Skeletal muscle satellite cell (primary cell): ENCODE measurements around the gene TPCN2.
"Not testable (repeated sequence)": the region's sequence is repeated elsewhere in the genome, so short reads cannot be mapped to it uniquely, and the experiment has no call there.

Experiments
- H3K27me3 ChIP-seq: 2 replicates; pipeline ENCODE4 v1.7.0; 2013; ENCODE audit warnings: low read length; ENCODE audit not compliant: control insufficient read depth, insufficient read depth
- H3K36me3 ChIP-seq: 2 replicates; pipeline ENCODE4 v1.7.0; 2013; ENCODE audit warnings: mild to moderate bottlenecking, control low read depth, low read length; ENCODE audit not compliant: insufficient read depth
- H3K4me1 ChIP-seq: 2 replicates; pipeline ENCODE4 v1.7.0; 2013; ENCODE audit warnings: low read length; ENCODE audit not compliant: control insufficient read depth, insufficient read depth
- H3K4me2 ChIP-seq: 2 replicates; pipeline ENCODE4 v1.7.0; 2013; ENCODE audit warnings: mild to moderate bottlenecking, low read length
- H3K4me3 ChIP-seq: 2 replicates; pipeline ENCODE4 v1.7.0; 2013; ENCODE audit warnings: low read length
- H3K9ac ChIP-seq: 2 replicates; pipeline ENCODE4 v1.7.0; 2013; ENCODE audit warnings: mild to moderate bottlenecking, low read depth, low read length, moderate library complexity
- H3K9me3 ChIP-seq: replicated peaks from 2 replicates; pipeline ENCODE4 v1.7.0; 2013; ENCODE audit warnings: mild to moderate bottlenecking, control low read depth, low read length

The TPCN2 gene

DNA sequence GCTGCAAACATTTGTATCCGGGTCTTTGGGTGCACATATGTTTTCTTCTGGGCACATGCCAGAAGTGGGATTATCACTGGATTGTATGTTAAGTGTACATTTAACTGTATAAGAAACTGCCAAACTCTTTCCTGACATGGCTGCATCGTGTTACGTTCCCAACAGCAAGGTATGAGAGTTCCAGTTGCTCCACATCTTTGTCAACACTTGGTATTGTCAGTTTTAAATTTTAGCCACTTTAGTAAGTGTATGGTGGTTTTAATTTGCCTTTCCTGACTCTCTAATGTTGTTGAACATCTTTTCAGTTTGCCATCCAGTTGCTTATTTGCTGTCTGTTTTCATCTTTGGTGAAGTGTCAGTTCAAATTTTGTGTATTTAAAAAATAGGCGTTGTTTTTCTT lies 84.5 kb downstream of the TPCN2 start:
- Histone ChIP-seq H3K36me3 (no peaks in the 10 kb centered on the region), H3K4me3 (no peak overlapping the region), H3K27me3 (no peaks in the 10 kb centered on the region), H3K9me3 (peaks cover 10% of the 10 kb centered on the region), H3K4me2 (no peak overlapping the region), H3K4me1 (peaks cover 14% of the 10 kb centered on the region), H3K9ac (no peak overlapping the region)

DNA sequence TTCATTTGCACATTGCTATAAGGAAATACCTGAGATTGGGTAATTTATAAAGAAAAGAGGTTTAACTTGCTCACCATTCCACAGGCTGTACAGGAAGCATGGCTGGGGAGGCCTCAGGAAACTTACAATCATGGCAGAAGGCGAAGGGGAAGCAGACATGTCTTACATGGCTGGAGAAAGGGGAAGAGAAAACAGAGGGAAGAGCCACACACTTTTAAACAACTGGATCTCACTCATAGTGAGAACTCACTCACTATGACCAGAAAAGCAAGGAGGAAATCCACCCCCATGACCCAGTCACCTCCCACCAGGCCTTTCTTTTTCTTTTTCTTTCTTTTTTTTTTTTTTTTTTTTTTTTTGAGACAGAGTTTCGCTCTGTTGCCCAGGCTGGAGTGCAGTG lies 85.5 kb downstream of the TPCN2 start:
- not testable (repeated sequence) for H3K9me3 ChIP-seq, H3K4me2 ChIP-seq, H3K36me3 ChIP-seq, H3K9ac ChIP-seq, H3K4me3 ChIP-seq, H3K27me3 ChIP-seq
- H3K4me1 ChIP-seq, result peaks cover 19% of the 10 kb centered on the region

DNA sequence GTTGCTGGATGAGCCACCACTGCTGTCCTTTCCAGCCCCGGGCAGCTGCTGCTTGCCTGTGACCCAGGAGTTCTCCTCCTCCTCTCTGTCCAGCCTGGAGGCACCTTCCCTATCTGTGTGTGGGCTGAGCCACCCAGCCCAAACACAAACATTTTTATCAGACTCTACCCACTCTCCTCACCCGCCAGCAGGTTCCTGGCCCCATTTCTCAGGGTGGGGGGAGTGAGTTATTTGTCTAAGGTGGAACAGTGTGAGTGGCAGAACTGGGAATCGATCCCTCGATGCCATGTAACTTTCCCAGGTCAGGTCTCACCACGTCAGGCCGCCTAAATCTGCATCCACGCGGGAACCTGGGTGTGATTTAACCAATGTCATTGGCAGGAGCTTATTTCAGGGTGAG lies 86.2 kb downstream of the TPCN2 start:
- H3K9ac ChIP-seq, result no peak overlapping the region
- no peak overlapping the region for H3K4me2 ChIP-seq
- H3K27me3 ChIP-seq, result no peaks in the 10 kb centered on the region
- no peak overlapping the region for H3K4me3 ChIP-seq
- peaks cover 19% of the 10 kb centered on the region for H3K4me1 ChIP-seq
- H3K36me3 ChIP-seq, result no peaks in the 10 kb centered on the region
- peaks cover 5% of the 10 kb centered on the region for H3K9me3 ChIP-seq

DNA sequence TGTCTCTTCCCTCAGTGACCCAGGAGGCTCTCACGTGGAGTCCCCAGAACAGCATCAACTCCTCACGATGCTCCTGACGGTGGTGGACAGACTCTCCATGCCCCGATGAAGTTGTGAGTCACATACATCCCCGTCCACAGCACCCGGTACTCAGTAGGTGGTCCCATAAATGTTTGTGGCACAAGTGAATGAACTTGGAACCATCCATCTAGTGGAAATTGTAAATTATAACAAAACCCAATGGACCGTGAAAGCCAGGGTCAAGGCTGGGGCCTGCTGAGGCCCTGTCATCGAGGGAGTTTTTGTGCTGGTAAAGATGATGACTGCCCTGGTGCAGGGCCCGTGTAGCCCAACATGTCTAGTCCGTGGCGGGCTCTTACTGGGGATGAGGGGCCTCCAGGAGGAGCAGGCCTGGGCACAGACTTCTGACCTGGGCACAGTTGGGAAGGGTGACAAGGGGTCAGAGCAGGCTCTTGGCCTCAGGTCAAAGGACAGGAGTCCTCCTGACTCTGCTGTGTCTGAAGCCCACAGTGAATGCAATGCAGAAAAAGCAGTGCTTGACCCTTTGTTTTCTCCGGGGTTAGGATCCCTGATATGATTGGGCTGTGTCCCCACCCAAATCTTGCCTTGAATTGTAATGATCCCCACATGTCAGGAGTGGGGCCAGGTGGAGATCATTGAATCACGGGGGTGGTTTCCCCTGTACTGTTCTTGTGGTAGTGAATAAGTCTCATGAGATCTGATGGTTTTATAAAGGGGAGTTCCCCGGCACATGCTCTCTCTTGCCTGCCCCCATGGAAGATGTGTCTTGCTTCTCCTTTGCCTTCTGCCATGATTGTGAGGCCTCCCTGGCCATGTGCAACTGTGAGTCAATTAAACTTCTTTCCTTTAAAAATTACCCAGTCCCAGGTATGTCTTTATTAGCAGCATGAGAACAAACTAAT lies 87.0 kb downstream of the TPCN2 start:
- H3K36me3 ChIP-seq, result no peaks in the 10 kb centered on the region
- H3K4me1 ChIP-seq, result peaks cover 19% of the 10 kb centered on the region
- no peak overlapping the region for H3K4me3 ChIP-seq
- peaks cover 5% of the 10 kb centered on the region for H3K9me3 ChIP-seq
- H3K27me3 ChIP-seq, result no peaks in the 10 kb centered on the region
- no peak overlapping the region for H3K9ac ChIP-seq
- H3K4me2 ChIP-seq, result no peak overlapping the region

DNA sequence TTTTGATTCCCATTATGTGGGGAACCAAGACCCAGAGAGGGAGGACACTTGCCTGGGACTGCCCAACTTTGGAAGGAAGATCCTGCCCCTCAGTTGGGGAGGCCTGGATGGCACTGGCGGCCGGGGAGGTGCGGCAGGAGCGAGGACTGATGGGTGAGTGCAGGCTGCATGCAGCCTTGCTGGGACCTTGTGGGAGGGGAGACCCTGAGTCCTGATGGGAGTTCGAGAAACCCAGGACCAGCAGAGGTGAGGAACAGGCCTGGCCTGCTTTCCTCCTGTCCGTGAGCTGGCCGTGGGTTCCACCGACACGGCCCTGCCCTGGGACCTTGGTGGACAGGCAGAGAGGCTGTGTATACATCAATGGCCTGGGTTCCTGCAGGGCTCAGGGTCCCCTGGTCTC lies 87.7 kb downstream of the TPCN2 start:
- Histone ChIP-seq H3K9me3 (peaks cover 5% of the 10 kb centered on the region), H3K27me3 (no peaks in the 10 kb centered on the region), H3K36me3 (no peaks in the 10 kb centered on the region), H3K4me2 (no peak overlapping the region), H3K4me3 (no peak overlapping the region), H3K4me1 (peaks cover 13% of the 10 kb centered on the region), H3K9ac (no peak overlapping the region)

DNA sequence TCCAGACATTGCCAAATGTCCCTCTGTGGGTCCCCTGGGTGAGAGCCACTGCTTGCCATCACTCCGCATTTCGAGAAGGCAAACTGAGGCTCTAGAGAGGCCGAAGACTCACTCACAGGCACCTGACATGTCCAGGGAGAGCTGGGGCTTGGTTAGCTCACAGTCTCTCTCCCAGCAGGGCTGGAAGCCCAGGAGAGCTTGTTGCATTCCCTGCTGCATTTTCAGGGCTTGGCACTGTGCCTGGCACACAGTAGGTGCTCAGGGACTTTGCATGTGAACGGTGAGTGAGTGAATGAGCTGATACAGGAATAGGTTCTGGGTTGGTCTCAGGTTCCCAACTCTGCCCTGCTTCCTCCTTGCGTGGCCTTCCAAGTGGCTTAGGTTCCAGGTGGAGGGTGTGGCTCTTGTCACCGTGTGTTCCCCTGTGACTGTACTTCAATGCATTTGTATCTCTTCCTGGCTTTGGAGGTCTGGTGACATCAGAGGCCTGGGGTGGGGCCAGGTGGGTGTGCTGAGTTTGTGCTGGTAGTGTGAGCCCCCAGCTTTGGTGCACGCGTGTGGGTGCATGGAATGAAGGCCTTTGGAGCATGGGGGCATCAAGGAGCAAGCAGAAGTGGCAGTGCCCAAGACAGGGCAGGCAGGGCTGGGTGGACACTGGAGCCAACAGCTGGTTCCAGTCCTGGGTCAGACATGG lies 88.6 kb downstream of the TPCN2 start:
- no peak overlapping the region for H3K9ac ChIP-seq

DNA sequence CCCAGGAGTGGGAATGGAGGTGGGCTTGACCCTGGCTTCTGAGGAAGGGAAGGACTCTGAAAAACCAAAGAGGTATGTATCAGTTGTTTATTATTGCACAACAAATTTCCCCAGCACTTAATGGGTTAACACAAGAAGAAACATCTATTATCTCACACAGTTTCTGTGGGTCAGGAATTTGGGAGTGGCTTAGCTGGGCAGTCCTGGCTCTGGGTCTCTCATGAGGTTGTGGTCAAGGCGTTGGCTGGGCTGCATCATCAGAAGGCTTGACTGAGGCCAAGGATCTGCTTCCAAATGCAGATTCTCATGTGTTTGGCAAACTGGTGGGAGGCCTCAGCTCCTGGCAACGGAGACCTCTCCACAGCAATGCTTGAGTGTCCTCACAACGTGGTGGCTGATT lies 89.5 kb downstream of the TPCN2 start:
- Histone ChIP-seq H3K4me1 (peaks cover 12% of the 10 kb centered on the region), H3K36me3 (no peaks in the 10 kb centered on the region), H3K9me3 (peaks cover 3% of the 10 kb centered on the region), H3K4me3 (no peak overlapping the region), H3K27me3 (no peaks in the 10 kb centered on the region), H3K9ac (no peak overlapping the region), H3K4me2 (no peak overlapping the region)

More for the DNA sequence above, 88.6 kb downstream of the TPCN2 start:
- H3K4me3 ChIP-seq, result no peak overlapping the region
- H3K4me1 ChIP-seq, result peaks cover 12% of the 10 kb centered on the region
- H3K27me3 ChIP-seq, result no peaks in the 10 kb centered on the region
- no peak overlapping the region for H3K4me2 ChIP-seq
- H3K36me3 ChIP-seq, result no peaks in the 10 kb centered on the region
- H3K9me3 ChIP-seq, result peaks cover 5% of the 10 kb centered on the region

DNA sequence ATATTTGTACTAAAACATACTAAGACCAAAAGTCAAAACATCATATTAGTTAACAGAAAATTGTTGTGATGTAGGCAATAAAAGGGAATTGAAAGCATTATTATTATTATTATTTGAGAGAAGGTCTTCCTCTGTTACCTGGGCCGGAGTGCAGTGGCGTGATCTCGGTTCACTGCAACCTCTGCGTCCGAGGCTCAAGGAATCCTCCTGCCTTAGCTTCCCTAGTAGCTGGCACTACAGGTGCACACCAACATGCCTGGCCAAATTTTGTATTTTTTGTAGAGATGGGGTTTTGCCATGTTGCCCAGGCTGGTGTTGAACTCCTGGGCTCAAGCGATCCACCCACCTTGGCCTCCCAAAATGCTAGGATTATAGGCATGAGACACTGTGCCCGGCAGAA lies 91.4 kb downstream of the TPCN2 start:
- peaks cover 12% of the 10 kb centered on the region for H3K4me1 ChIP-seq
- not testable (repeated sequence) for H3K9ac ChIP-seq, H3K36me3 ChIP-seq, H3K27me3 ChIP-seq, H3K4me3 ChIP-seq, H3K9me3 ChIP-seq, H3K4me2 ChIP-seq

DNA sequence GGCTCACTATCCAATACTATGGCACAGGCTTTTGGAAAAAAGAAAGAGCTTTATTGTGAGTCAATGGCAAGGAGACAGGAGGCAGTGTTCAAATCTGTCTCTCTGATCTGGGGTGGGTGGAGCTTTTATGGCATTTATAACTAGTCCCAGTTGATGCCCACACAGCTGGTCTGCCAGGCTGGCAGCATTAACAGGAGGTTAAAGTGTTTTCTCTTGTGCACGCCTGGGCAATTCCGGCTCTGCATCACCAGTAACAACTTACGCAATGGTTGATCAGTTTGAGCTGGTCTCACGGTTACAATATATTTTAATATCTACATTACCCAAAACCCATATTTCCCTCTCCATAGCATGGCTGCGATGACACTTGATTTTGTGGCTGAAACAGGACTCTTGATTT lies 91.9 kb downstream of the TPCN2 start:
- no peak overlapping the region for H3K4me2 ChIP-seq
- no peak overlapping the region for H3K4me3 ChIP-seq
- H3K27me3 ChIP-seq, result peaks cover under 1% of the 10 kb centered on the region
- H3K9ac ChIP-seq, result no peak overlapping the region
- H3K9me3 ChIP-seq, result no peaks in the 10 kb centered on the region
- H3K36me3 ChIP-seq, result no peaks in the 10 kb centered on the region
- H3K4me1 ChIP-seq, result peaks cover 12% of the 10 kb centered on the region

DNA sequence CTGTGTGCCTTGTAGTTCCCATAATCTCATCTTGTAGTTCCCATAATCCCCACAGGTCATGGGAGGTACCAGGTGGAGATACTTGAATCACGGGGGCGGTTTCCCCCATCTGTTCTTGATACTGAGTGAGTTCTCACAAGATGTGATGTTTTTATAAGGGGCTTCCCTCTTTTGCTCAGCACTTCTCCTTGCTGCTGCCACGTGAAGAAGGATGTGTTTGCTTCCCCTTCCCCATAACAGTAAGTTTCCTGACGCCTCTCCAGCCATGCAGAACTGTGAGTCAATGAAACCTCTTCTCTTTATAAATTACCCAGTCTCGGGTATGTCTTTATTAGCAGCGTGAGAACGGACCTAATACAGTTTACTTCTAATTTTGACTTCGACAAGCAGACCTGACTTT lies 93.0 kb downstream of the TPCN2 start:
- Histone ChIP-seq H3K27me3 (peaks cover 7% of the 10 kb centered on the region), H3K36me3 (no peaks in the 10 kb centered on the region), H3K4me1 (peaks cover 12% of the 10 kb centered on the region)

DNA sequence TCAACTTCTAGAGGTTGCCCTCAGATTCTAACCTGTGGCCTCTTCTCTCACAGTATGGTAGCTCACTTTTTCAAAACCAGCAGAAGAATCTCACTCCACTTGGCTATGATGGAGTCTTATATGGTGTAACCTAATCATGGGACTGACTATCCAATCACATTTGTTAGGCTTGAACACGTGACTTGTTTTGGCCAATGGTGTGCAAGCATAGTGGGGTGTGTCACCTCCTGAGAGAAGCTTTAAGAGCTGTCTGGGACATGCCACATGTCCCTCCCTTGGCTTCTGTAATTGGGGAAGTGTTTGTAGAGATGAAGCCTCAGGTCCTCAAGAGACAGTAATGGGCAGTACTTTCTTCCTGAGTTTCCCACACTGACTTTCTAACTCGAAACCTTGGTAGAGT lies 94.2 kb downstream of the TPCN2 start:
- H3K4me3 ChIP-seq, result no peak overlapping the region
- no peaks in the 10 kb centered on the region for H3K36me3 ChIP-seq
- peaks cover 9% of the 10 kb centered on the region for H3K4me1 ChIP-seq
- H3K9me3 ChIP-seq, result peaks cover 3% of the 10 kb centered on the region
- no peak overlapping the region for H3K9ac ChIP-seq
- H3K4me2 ChIP-seq, result no peak overlapping the region
- peaks cover 7% of the 10 kb centered on the region for H3K27me3 ChIP-seq

More for the DNA sequence above, 93.0 kb downstream of the TPCN2 start:
- peaks cover 3% of the 10 kb centered on the region for H3K9me3 ChIP-seq
- no peak overlapping the region for H3K9ac ChIP-seq
- H3K4me2 ChIP-seq, result no peak overlapping the region
- no peak overlapping the region for H3K4me3 ChIP-seq
